Measurements from ENCODE around the gene TUG1. TPM values are rescaled to one million over a fixed set of nuclear protein-coding genes. Genes with fewer than 3 reads are reported as not detected.

The TUG1 gene
- total and polyA plus RNA-seq, 9 of the 15 experiments (the other 6 are each of a cell fraction or from before 2014, with no cell fraction given) = 24.7 to 132 (median 58.9) TPM

DNA sequence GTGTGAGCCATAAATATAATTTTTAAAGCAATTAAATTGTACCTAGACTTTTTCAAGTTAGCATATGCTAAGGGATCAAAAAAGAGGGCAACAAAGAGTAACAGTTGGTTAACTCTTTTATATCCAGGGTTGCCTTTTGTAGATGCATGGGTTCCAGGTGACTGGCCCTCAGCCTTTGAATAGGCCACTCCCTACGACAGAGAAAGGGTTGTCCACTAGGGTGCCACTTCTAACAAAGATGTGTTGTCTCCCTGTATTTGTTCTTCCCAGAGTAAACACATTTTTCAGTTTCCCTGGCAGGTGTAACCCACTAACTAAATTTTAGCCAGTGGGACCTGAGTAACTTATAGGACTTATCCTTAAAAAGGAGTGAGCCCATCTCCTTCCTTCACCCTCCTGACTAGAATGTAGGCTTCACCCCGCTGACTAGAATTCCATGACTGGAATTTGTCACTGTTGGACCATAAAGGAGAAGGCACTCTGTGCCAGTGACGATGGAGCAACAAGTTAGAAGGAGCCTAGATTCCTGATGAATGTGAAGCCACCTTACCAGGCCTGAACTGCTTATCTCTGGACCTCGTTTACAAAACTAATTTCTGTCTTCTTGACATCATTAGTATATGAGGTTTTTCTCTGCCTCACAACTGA is 16.6 kb downstream of the TUG1 start:
- BruUV-seq (replicated peaks) = no TSS peak
- no peak for ATAC-seq
- in situ Hi-C loops (cut with MboI) = no loop called here

DNA sequence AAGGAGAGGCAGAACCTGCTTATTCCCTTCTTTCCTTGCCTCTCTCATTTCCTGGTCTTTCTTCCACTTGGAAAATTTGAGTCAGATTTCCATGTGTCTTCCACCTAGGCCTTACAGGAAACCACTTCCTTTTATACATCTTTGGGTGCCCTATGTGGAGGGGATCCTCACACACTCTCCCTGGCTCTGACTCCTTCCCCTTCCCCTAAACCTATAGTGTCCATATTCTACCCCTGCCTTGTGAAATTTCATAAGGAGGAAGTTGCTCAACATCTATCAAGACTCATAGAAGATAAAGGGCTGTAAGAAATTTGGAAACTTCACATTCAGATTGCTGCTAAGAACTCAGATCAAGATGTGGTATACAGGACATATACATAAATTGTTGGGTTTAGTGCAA is 20.4 kb downstream of the TUG1 start:
- CTCF ChIA-PET (ENCODE audit: low intra/inter-chr PET ratio) = no interaction called here

More for the DNA sequence above, 16.6 kb downstream of the TUG1 start:
- FAIRE-seq (no peak), DNase-seq (ENCODE audit: extremely low read depth in 1 of 4, low spot score in 3 of 4) (no peak)
- H3K9me3 ChIP-seq (replicated peaks; ENCODE audit: control insufficient read depth, insufficient read depth, low read depth, low read length) = no peaks in the 10 kb centered on the region
- CTCF ChIA-PET (ENCODE audit: low intra/inter-chr PET ratio) = no interaction called here
- no peak overlapping the region for H3K4me2 ChIP-seq (ENCODE audit: insufficient read depth, low read length)
- H3K27ac ChIP-seq (ENCODE audit: extremely low read depth, low read depth, low read length) = no peak overlapping the region
- POLR2A ChIA-PET = interaction anchor here (1.0 kb wide), 1 partner anchor 16 kb away, joined by 4 read pairs; the partner anchor contains the start of gene TUG1
- H3K79me2 ChIP-seq (ENCODE audit: control insufficient read depth, insufficient read depth, low read length) = no peaks in the 10 kb centered on the region
- no peak overlapping the region for H3K9ac ChIP-seq (ENCODE audit: insufficient read depth in 1 of 2, low read depth in 2 of 2, low read length in 2 of 2)
- H3K27me3 ChIP-seq (ENCODE audit: control insufficient read depth in 2 of 2, insufficient read depth in 2 of 2, low read length in 2 of 2) = no peaks in the 10 kb centered on the region; a peak in 2 of 5 replicates
- no peak overlapping the region for H2AFZ ChIP-seq (ENCODE audit: low read depth, low read length)
- WGBS (ENCODE audit: insufficient coverage, low coverage, missing lambda C conversion rate) = 25% methylated on average over 4 of the region's 4 CpGs
- intact Hi-C loops (cut with micrococcal nuclease) = no loop called here
- no peak overlapping the region for H3K4me3 ChIP-seq
- peaks cover 0 to 2% of the 10 kb centered on the region in 2 experiments; a peak in 1 of 5 replicates for H3K4me1 ChIP-seq (replicated peaks in 1 of 2; ENCODE audit: control insufficient read depth in 2 of 2, insufficient read depth in 2 of 2, low read length in 2 of 2)
- no peaks in the 10 kb centered on the region for H3K36me3 ChIP-seq (ENCODE audit: control insufficient read depth, insufficient read depth, low read length)
- H4K20me1 ChIP-seq (replicated peaks; ENCODE audit: control insufficient read depth, insufficient read depth, low read length) = no peaks in the 10 kb centered on the region
- TF ChIP-seq ZNF830 (CRISPR knock-in tag; IDR thresholded peaks at IDR 0.05) (no peak), TAF7 (tag; IDR thresholded peaks at IDR 0.05) (no peak)
- H3K9me1 ChIP-seq (ENCODE audit: control insufficient read depth, insufficient read depth, low read length) = no peaks in the 10 kb centered on the region

More for the DNA sequence above, 20.4 kb downstream of the TUG1 start:
- H3K27ac ChIP-seq (ENCODE audit: extremely low read depth, low read depth, low read length) = no peak overlapping the region
- no peak for ATAC-seq
- intact Hi-C loops (cut with micrococcal nuclease) = no loop called here
- in situ Hi-C loops (cut with MboI) = no loop called here
- no peak for DNase-seq (ENCODE audit: extremely low read depth in 1 of 4, low spot score in 3 of 4)
- H3K36me3 ChIP-seq (ENCODE audit: control insufficient read depth, insufficient read depth, low read length) = no peaks in the 10 kb centered on the region
- no peak overlapping the region for H2AFZ ChIP-seq (ENCODE audit: low read depth, low read length)
- H4K20me1 ChIP-seq (replicated peaks; ENCODE audit: control insufficient read depth, insufficient read depth, low read length) = no peaks in the 10 kb centered on the region
- H3K9ac ChIP-seq (ENCODE audit: insufficient read depth in 1 of 2, low read depth in 2 of 2, low read length in 2 of 2) = no peak overlapping the region
- no peak for FAIRE-seq
- POLR2A ChIA-PET = no interaction called here
- no peaks in the 10 kb centered on the region for H3K9me3 ChIP-seq (replicated peaks; ENCODE audit: control insufficient read depth, insufficient read depth, low read depth, low read length)
- no TSS peak for BruUV-seq (replicated peaks)
- no peak overlapping the region for H3K4me2 ChIP-seq (ENCODE audit: insufficient read depth, low read length)
- no peaks in the 10 kb centered on the region for H3K79me2 ChIP-seq (ENCODE audit: control insufficient read depth, insufficient read depth, low read length)
- peaks cover 0 to 10% of the 10 kb centered on the region in 2 experiments; a peak in 3 of 5 replicates for H3K4me1 ChIP-seq (replicated peaks in 1 of 2; ENCODE audit: control insufficient read depth in 2 of 2, insufficient read depth in 2 of 2, low read length in 2 of 2)
- H3K27me3 ChIP-seq (ENCODE audit: control insufficient read depth in 2 of 2, insufficient read depth in 2 of 2, low read length in 2 of 2) = no peaks in the 10 kb centered on the region; a peak in 1 of 5 replicates
- H3K4me3 ChIP-seq = no peak overlapping the region
- H3K9me1 ChIP-seq (ENCODE audit: control insufficient read depth, insufficient read depth, low read length) = no peaks in the 10 kb centered on the region
- TF ChIP-seq CEBPG (CRISPR knock-in tag; IDR thresholded peaks at IDR 0.05) (no peak), CEBPG (tag; conservative IDR thresholded peaks at IDR 0.05 in 1 of 2, IDR thresholded peaks at IDR 0.05 in 1 of 2) (0 out of 4 replicates have a peak, but pooled peaks of 1 of the 2 experiments have one; percentile 18), CEBPB (tag; IDR thresholded peaks at IDR 0.05) (peak; percentile 16; the same call in 1 of the 2 replicates), ILF3 (IDR thresholded peaks at IDR 0.05; ENCODE audit: borderline replicate concordance) (no peak)
